Nucleus accumbens (tissue), 56 donors: ENCODE data around the gene LPXN.
A peak's percentile ranks its signal among the peaks of the same experiment; 100 is the strongest.
"Not testable (repeated sequence)": the region's sequence is repeated elsewhere in the genome, so short reads cannot be mapped to it uniquely, and the experiment has no call there.

Source experiments
- DNase-seq, 56 donors: peaks; one replicate each; lab custom pipeline; 2025; lab: John Stamatoyannopoulos, UW

LPXN gene

GRCh38 chr11:58579192-58580129 is 3.8 kb upstream of the LPXN start:
- DNase-seq: peak in 55 of 56 donors; percentile 56 to 95 (median 86)

GRCh38 chr11:58578635-58579191 is 3.1 kb upstream of the LPXN start, which contains the start of gene ZFP91:
Gene ZFP91, plus strand, starts transcription at chr11:58579063. Its CDS starts 219 bp downstream, at chr11:58579282.
- DNase-seq: peak; percentile 73 to 99 (median 95)

- DNase-seq: peak; percentile 69 to 99 (median 92)
These were observed 2.5 kb upstream of the LPXN start for GRCh38 chr11:58578136-58578634.

- DNase-seq: peak in 10 of 56 donors; percentile 21 to 84 (median 52)
These were observed 2.0 kb upstream of the LPXN start for GRCh38 chr11:58577555-58578135.

GRCh38 chr11:58576887-58577471 is 1.3 kb upstream of the LPXN start:
- peak in 2 of 56 donors; percentile 0 to 4 for DNase-seq

GRCh38 chr11:58574881-58575280 is 775 bp downstream of the LPXN start:
- DNase-seq: no peak

GRCh38 chr11:58573451-58574104 is 2.1 kb downstream of the LPXN start:
- DNase-seq: peak in 9 of 56 donors; percentile 1 to 55 (median 24)

- not testable (repeated sequence) for DNase-seq
These were observed 2.8 kb downstream of the LPXN start for GRCh38 chr11:58572906-58573305.

- DNase-seq: peak in 18 of 56 donors; percentile 0 to 42 (median 17)
These were observed 7.7 kb downstream of the LPXN start for GRCh38 chr11:58567889-58568512.

GRCh38 chr11:58564231-58564630 is 11.4 kb downstream of the LPXN start:
- DNase-seq: no peak

- DNase-seq: no peak
These were observed 13.3 kb downstream of the LPXN start for GRCh38 chr11:58562375-58562800.

- peak in 1 of 56 donors; percentile 2 for DNase-seq
These were observed 14.1 kb downstream of the LPXN start for GRCh38 chr11:58561394-58562098.

- no peak for DNase-seq
These were observed 14.8 kb downstream of the LPXN start for GRCh38 chr11:58560842-58561241.

GRCh38 chr11:58549644-58550043 is 26.0 kb downstream of the LPXN start:
- DNase-seq: no peak

- DNase-seq: no peak
These were observed 28.8 kb downstream of the LPXN start for GRCh38 chr11:58546841-58547240.

- no peak for DNase-seq
These were observed 43.8 kb downstream of the LPXN start for GRCh38 chr11:58531865-58532341.

GRCh38 chr11:58530236-58530635 is 45.4 kb downstream of the LPXN start:
- DNase-seq: no peak

- no peak for DNase-seq
These were observed 48.2 kb downstream of the LPXN start for GRCh38 chr11:58527429-58527828.

- DNase-seq: no peak
These were observed 48.9 kb downstream of the LPXN start for GRCh38 chr11:58526721-58527120.
